GM21447 (cell line): Measurements from ENCODE around the gene ADAMTS17.

Experiments used
- ATAC-seq: cut with Tn5 transposase; IDR thresholded peaks from one replicate; pipeline ENCODE4 v1.9.1; 2021; ENCODE audit not compliant: unreplicated experiment

ADAMTS17 gene

DNA sequence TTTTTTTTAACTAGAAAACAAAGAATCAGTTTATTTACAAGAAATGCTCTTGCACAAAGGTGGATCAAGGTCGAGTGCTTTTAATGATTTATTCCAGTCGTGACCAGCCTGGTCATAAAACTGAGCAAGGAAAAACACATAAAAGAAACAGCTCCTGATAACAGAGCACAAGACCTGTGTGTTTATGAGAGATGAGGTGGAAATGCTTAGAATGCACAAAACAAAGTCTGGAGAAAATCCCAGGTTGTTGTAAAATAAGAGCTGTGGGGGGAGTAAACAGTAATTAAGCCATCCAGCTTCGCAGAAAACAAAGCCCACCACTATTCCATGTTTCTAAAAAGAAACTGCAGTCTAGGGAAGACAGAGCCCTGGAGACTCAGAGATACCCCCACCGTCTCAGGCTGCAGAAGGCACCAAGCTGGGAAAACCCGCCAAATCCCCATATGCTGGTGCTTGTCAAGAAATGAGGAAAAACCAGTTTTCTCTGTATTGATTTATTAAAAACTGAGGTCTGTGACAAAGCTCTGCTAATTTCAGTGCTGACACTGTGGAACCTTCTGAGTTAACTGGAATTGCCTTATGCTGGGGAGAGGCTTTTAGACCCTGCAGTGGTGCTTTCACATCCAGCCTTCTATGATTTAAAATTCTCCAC, 139.3 kb downstream of the ADAMTS17 start:
- no peak for ATAC-seq

DNA sequence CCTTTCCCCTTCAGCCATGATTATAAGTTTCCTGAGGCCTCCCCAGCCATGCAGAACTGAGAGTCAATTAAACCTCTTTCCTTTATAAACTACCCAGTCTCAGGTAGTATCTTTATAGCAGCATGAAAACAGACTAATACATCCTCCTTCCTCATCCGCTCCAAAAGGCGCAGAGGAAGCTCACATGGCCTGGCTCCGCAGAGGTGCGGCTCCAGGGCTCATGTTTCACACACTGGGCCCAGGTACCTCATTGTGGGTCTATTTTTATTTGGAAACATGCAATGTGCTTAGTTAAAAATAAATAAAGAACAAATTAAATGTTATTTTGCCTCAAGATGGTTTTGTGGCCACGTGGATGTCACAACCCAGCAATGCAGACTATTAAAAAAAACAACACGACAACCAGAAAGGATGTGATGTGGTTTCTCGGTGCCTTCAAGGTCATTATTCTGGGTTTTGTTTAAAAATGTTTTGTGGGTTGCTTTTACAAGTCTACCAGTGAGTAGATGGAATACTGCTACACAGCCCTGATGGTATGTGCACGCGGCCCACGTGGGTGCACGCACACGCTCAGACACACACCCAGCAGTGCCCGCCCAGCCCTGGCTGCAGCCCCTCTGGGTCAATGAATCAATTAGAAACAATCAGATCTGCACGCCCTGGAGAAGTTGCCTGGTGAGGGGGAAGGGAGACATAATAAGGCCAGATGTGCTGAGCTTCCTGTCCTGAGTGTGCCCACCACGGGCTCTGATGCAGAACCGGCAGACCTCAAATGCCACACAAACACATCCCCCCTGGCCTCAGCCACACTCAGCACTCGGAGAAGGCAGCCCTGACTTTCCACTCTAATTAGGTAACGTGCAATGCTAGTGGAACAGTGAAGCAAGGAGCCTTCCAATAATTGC, 140.1 kb downstream of the ADAMTS17 start:
- no peak for ATAC-seq

DNA sequence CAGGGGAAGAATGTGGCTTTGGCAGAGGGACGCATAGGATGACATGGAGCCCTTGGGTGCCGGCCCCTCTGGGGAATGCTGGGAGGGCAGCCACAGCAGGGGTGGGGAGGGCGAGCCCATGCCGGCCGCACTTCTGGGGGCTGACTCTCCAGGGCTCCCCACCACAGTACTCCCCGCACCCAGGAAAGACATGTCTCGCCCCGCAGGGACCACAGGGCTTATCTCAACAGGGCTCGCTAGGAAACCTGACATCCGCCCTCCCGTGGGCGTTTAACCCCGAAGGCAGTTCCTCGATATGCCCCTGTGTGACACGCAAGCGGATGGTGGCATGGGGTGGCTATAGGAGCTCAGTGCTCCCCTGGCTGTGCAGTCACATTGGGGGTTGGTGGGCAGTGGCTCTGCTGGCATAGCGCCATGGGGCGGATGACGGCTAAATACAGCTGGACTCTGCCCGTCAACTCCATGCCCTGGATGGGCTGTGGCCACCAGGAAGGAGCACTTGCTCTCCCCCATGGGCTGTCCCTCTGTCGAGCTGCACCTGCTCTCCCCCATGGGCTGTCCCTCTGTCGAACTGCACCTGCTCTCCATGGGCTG, 141.4 kb downstream of the ADAMTS17 start:
- ATAC-seq, result no peak

DNA sequence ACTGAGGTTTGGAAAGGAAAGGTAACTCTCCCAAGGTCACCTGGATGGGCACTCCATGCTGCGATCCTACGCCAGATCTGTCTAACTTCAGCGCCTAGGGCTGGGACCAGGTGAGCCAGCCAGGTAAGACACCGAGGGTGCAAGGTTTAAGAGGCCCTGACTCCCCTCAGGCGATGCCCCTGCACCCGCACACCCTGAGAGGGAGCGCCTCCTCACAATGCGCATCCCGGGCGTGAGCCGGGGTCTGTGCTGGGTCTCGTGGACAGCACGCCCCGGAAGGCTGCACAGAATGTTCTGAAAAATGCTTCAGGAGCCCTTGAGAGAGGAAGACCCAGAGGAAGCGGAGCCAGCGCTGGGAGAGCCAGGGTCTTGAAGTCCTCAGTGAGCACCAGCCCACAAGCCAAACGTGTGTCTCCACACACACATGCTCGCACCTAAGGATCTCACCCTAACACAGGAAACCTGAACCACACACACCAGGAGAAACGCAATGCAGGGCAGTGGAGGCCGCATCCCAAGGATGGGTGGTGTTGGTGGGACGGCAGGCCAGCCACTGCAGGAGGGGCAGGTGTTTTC, 142.0 kb downstream of the ADAMTS17 start:
- ATAC-seq, result no peak

DNA sequence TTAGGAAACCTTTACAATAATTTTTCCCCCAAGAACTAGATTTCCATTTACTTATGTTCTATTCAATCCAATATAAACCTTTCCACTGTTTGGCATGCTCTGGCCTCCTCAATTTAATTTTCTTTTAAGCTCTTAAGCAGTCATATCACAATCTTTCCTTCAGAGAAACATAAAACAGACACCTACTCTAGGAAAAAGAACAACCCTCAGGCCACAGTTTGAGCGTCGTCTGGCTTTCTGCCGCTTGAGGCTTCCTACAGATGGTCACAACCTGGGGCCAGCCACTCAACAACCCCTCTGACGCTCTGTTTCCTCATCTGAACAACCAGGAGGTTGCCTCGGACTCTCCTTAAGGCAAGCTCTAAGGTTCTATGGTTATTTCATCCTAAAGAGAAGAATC, 143.3 kb downstream of the ADAMTS17 start:
- no peak for ATAC-seq

DNA sequence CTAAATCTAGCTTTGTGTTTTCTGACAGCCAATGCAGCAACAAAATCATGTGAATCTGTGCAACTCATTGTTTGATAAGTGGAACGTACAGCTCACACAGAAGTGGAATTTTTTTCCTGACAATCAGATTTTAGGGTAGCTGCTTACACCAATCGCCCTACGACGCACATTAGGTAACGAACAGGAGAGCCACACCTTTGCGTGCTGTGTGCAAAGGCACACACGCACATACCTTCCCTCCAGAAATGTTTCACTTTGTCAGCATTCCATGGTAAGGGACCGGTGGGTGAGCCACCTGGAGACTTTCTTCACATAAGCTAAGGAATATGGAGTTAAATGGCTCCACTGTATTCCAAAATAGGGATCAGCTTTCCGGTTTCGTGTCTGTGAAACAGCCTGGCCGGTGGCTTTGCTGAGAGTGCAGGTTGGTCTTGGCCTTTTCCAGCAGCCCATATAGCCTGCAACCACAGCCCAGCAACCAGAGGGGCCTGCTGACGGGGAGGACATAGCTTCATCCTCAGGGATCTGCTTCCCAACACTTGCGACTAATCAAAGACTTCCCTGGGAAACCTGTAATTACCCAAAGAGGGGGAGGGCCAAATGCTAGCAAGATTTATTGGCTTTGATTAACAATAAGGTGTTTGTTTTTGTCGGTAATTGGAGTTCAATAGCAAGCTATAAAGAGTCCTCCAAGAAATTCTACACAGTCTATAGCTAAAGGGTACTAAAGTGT, 145.3 kb downstream of the ADAMTS17 start:
- ATAC-seq, result no peak

DNA sequence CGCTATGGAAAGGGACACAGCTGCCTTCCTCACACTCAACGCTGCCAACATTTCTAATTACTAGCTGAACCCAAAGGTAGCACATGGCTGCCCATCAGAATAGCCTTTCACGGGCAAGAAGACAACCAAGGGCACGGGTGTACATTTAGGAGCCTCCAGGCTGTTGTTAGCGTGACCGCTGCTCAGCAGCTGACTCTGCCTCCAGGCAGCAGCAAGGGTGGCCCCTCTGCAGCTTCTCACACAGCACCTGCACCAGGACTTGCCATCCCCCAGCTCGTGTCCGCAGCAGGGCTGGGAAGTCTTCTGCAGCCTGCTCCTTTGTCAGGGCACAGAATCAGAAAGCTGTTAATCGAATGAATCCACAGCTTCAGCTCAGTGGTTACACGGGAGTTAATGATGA, 146.8 kb downstream of the ADAMTS17 start:
- no peak for ATAC-seq

DNA sequence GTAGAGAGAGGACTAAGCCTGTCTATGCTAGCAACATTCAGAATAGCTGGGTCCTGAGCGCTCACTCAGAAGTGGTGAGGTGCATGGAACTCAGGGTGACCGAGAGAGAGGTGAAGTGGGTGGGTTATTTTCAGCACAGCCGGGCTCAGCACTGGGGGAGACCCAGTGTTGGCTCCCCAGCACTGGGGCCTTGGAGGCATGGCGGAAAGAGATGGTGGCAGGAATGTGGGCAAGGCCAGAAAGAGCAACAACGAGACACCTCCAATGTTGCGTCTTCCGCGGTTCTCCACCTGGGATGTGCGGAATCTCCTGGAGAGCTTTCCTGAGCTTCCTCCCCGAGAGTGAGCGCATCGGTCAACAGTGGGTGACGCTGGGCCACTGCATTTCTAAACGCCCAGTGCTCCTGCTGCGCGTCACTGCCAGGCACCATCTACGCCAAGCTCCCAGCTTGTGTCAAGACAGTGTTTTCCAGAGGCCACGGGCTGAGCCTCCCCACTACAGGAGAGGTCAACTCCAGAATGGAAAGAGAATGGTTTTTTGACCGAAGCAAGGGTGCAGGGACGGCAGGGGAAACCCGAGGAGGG, 148.4 kb downstream of the ADAMTS17 start:
- no peak for ATAC-seq

DNA sequence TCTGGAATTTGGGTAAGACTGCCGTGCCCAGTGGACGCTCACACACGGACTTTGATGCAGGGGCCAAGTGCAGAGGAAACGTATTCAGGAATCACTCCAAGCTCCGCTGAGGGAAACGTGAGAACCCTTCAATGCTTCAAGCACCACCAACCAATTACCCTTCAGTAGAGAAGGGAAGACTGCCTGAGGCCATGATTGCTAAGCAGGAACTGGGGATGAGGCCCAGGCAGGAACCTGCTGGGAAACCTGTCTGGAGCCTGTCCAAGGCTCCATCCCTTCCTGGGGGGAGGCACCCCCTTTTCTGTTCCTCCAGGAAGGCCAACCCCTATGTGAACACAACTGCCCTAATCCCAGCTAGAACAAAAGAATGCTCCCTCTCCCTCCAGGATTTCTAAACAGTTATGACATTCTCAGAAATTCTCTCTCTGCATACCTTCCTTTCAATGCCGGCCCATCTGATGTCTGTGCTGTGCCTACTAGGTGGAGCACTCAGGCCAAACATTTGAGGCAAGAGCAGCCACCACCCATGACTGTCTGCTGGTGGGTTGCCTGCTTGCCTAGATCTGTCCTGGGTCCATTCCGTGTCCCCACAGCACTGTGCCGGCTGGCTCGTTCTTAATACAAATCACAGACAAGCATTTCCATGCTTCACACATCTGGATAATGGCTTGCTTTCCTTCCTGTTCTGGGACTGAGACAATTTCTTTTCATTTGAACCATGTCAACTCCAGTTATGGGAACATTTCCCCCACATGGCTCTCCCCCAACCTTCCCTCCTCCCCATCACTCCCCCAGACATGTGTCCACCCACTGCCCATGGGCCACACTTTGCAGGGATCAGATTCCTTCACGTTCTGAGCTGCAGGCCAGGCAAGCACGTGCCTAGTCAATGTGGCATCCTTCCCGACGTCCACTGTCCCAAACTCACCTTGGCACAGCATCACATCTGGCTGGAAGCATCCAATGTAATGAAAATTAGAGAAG, 149.4 kb downstream of the ADAMTS17 start:
- ATAC-seq, result no peak

DNA sequence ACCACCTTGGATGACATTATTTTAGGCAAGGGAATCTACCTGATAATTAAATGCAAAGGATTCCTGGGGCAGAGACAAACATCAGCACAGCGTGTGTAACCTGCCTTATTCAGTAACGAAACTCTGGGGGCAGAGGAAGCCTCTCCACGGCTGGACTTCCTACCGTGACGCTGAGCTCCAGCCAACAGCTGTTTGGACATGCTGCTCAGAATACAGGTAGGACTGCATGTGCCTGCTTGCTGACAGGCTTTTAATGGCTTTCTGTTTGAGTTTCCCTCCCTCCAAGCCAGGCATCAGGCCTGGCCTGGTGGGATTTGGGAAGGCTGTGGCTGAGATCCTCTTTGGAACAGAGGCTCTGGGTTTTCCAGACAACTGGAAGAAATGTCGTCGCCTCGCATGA, 150.6 kb downstream of the ADAMTS17 start:
- no peak for ATAC-seq

DNA sequence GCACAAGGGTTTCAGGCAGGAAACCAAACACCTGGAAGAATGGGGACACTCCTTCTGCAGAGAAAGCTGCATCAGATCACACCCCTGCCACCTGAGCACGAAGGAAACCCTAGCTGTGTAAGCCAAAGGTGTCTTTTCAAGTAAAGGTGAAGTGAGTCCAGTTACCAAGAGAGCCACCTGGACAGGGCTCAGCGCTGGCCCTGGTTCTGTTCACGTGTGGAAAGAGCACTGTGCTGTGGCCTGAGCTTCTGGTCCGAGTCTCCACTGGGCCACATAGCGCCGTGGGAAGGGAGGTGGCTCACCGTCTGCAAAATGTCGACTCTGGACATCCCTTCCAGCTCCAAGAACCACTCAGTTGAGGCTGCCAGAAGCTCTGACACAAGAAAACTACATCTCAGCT, 151.1 kb downstream of the ADAMTS17 start:
- no peak for ATAC-seq

DNA sequence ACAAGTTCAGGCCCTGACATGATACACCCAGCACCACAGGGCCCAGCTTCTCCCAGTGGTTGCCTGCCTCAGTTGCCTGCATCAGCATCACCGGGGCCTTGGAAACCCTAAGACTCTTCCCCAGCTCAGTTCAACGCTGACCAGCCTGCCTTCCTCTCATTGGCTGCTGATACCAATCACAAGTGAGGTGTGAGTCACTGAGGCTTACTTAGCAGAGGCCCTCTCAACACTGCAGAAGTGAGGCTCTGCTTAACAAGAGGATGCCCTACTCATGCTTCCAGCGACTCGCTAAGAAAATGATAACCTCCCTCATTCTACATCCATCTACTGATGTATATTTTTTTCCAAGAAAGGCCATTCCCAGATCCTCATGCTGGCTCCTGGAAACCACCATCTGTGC, 151.9 kb downstream of the ADAMTS17 start:
- no peak for ATAC-seq

DNA sequence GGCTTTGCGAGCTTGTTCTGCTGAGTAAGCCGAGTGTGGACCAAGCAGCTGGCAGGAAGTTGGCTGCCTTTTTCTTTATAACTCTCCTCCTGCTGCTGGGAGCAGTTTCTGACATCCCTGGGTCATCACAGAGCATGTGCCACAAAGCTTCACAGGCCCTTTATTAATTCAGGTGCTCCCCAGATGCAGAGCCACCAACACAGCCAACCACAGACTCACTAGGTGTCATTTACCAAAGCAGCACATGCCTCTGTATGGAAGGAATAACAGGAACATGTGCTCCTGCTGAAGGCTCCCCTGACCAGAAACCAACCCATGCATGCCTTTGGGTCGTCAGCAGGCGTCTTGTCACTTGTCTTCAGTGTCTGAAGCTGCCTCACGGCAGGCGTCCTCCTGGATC, 152.5 kb downstream of the ADAMTS17 start:
- ATAC-seq, result no peak

DNA sequence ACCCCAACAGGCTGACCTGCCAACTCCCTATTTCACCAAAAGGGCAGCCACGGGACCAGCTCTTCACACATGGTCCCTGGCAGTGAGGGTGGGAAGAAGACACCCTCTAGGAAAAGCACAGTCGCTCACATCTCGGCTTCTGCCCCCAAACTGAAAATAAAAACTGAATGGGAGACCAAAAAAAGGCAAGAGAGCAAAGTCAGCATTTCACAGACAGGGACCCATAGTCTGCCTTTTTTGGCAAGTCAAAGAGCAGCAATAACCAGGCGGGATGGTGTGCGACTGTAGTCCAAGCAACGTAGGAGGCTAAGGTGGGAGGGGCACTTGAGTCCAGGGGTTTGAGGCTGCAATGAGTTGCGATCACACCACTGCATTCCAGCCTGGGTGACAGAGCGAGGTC, 154.1 kb downstream of the ADAMTS17 start:
- ATAC-seq, result no peak

DNA sequence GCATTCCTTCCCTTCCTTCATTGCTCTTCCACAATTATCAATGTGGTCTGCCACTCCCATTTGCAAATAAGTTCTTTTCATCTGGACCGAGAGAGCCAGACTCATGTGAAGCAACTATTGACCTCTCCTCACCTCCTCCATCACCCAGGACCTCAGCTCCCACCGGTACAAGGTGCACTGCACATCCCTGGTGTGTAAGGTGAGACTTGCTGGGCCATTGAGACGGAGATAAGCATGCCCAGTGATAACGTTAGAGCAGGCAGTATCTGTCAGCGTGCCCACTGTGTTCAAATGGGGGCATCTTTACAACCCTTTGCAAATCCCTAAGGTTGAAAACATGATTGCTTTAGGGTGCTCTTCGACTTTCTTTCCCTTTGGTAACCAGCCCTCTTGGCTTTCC, 154.8 kb downstream of the ADAMTS17 start:
- ATAC-seq, result no peak

DNA sequence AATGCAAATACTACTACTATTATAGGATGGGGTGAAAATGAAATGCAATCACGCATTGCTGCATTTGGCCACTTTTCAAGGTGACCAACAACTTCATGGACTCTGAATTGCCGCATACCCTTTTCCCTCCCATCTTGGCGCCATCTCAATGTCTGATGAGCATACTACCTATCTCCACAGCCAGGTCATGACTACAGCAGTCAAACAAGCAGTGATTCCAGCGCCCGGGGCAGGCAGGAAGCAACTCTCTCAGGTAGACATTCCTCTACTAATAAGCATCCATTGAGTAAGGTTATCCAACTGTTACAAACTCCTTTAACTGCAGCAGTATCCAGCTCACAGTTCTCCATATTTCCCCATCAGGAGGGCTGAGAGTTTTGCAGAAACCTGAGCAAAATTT, 155.4 kb downstream of the ADAMTS17 start:
- no peak for ATAC-seq

DNA sequence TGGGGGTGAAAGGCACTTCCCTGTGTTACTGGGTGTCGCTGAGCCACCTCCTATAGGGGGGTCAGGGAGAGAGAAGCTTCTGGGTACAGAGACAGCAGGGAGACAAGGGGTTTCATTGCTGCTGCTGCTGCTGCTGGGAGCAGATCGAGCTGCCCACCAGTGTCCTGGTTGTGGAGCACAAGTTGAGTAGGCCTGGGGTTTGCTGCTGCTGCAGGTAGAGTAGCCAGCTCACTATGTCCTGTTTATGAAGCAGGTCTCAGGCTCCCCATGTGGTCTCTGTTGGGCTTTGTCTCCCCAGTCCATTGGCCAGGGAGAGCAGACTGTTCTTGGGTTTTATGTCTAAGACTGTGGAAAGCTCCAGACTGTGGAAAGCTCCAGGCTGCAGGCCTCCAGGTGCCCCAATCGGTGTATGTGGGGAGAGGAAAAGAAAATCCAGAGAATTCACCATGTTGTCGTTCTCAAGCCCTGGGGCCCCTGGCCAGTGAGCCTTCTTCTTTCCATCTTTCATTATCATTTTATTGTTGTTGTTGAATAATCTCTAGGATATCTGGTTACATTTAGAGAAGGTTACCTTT, 157.8 kb downstream of the ADAMTS17 start:
- no peak for ATAC-seq

DNA sequence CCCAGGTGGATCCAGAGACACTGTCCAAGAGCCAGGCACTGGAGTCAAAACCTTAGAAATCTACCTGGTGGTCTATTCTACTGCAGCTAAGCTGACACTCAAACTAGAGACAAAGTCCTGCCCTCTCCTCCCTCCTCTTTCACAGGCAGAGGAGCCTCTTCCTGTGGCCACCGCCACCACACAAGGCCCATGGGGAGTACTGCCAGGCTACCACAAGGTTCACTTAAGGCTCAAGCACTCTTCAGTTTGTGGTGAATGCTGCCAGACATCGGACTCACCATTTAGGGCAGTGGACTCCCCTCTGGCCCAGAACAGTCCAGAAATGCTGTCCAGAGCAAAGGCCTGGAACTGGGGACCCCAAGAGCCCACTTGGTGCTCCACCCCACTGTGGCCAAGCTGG, 160.9 kb downstream of the ADAMTS17 start:
- no peak for ATAC-seq

DNA sequence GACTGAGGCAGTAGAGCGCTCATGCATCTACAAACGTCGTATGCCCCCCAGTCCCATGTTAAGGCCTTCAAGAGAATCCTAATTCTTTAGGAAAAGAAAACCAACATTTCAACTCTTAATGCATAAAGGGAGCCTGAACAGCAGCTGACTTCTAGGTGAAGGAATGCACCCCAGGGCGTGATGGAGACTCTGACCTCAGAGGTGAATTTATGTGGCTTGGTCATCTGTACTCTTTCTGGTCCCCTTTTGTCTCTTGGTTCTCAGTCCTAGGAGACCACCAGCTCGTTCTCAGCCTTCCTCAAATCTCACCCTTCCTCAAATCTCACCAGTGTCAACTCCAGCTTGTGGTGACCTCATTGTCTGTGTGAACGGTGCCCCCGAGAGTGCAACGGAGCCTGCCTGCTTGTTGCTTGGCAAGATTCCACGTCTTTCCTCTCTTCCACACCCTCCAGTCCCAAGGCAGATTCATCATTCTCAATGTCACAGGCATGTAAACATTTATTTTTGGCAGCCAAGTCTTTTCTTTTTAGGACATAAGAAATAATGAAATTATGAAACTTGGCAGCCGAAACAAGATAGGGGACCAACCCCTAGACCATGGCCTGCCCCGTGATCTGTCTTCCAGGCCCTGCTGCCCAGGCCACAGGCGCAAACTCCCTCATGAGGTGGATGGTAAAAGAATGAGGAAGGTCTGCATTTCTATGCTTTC, 166.2 kb downstream of the ADAMTS17 start:
- ATAC-seq, result no peak
